Measurements from ENCODE around the gene ACOT2.
"Not testable (repeated sequence)": the region's sequence is repeated elsewhere in the genome, so short reads cannot be mapped to it uniquely, and the experiment has no call there.

The ACOT2 gene

DNA sequence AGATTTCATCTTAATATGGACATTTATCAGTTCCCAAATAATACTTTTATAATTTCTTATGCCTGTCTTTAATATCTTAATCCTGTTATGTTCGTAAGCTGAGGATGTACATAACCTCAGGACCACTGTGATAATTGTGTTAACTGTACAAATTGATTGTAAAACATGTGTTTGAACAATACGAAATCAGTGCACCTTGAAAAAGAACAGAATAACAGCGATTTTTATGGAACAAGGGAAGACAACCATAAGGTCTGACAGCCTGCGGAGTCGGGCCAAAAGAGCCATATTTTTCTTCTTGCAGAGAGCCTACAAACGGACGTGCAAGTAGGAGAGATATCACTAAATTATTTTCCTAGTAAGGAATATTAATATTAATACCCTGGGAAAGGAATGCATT is 6.8 kb upstream of the ACOT2 start:
- not testable (repeated sequence) for ATAC-seq, H3K4me3 Mint-ChIP-seq, H3K27ac Mint-ChIP-seq, DNase-seq, H3K27me3 Mint-ChIP-seq
- peaks cover 22% of the 10 kb centered on the region for H3K4me1 Mint-ChIP-seq
- peaks cover 7 to 16% of the 10 kb centered on the region in 2 donors for H3K9me3 Mint-ChIP-seq

DNA sequence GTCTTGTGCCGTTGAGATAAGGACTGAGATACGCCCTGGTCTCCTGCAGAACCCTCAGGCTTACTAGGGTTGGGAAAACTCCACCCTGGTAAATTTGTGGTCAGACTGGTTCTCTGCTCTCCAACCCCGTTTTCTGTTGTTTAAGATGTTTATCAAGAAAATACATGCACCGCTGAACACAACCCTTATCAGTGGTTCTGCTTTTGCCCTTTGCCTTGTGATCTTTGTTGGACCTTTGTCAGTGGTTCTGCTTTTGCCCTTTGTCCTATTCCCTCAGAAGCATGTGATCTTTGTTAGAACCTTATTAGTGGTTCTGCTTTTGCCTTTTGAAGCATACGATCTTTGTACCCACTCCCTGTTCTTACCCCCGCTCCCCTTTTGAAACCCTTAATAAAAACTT is 6.3 kb upstream of the ACOT2 start:
- peaks cover 27% of the 10 kb centered on the region for H3K4me1 Mint-ChIP-seq
- H3K9me3 Mint-ChIP-seq = peaks cover 7 to 16% of the 10 kb centered on the region in 2 donors
- H3K27ac Mint-ChIP-seq = peak overlapping the region in 1 of 2 donors; percentile 6
- H3K27me3 Mint-ChIP-seq, DNase-seq, ATAC-seq, H3K4me3 Mint-ChIP-seq: not testable (repeated sequence)

GRCh38 chr14:73566431-73566830 is 2.6 kb upstream of the ACOT2 start:
- H3K27me3 Mint-ChIP-seq, H3K27ac Mint-ChIP-seq, ATAC-seq, DNase-seq: not testable (repeated sequence)
- Mint-ChIP-seq H3K4me3 (peak overlapping the region in 1 of 2 donors; percentile 95), H3K4me1 (peaks cover 51% of the 10 kb centered on the region), H3K9me3 (peaks cover 7 to 16% of the 10 kb centered on the region in 2 donors)

GRCh38 chr14:73566935-73567334 is 2.1 kb upstream of the ACOT2 start:
- Mint-ChIP-seq H3K4me1 (peaks cover 52% of the 10 kb centered on the region), H3K4me3 (peak overlapping the region; percentile 93 to 95), H3K9me3 (peaks cover 7 to 11% of the 10 kb centered on the region in 2 donors)
- H3K27ac Mint-ChIP-seq, ATAC-seq, DNase-seq, H3K27me3 Mint-ChIP-seq: not testable (repeated sequence)

DNA sequence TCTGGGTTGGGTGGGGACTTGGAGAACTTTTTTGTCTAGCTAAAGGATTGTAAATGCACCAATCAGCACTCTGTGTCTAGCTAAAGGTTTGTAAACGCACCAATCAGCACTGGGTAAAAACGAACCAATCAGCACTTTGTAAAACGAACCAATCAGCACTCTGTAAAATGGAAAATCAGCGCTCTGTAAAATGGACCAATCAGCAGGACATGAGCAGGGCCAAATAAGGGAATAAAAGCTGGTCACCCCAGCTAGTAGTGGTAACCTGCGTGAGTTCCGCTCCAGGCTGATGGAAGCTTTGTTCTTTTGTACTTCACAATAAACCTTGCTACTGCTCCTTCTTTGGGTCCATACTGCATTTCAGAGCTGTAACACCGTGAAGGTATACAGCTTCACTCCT is 1.7 kb upstream of the ACOT2 start:
- DNase-seq (no peak), ATAC-seq (no peak)
- H3K27ac Mint-ChIP-seq = no peak overlapping the region
- H3K27me3 Mint-ChIP-seq = no peaks in the 10 kb centered on the region
- H3K9me3 Mint-ChIP-seq = peaks cover 7 to 8% of the 10 kb centered on the region in 2 donors
- peak overlapping the region; percentile 93 to 95 for H3K4me3 Mint-ChIP-seq
- H3K4me1 Mint-ChIP-seq = peaks cover 52% of the 10 kb centered on the region

- H3K27me3 Mint-ChIP-seq = no peaks in the 10 kb centered on the region
- peak overlapping the region; percentile 93 to 95 for H3K4me3 Mint-ChIP-seq
- peak overlapping the region; percentile 98 to 99 for H3K27ac Mint-ChIP-seq
- peaks cover 0 to under 1% of the 10 kb centered on the region in 2 donors for H3K9me3 Mint-ChIP-seq
- DNase-seq (no peak), ATAC-seq (no peak)
- peaks cover 52% of the 10 kb centered on the region for H3K4me1 Mint-ChIP-seq
Measured at GRCh38 chr14:73567951-73568885, 795 bp upstream of the ACOT2 start.

DNA sequence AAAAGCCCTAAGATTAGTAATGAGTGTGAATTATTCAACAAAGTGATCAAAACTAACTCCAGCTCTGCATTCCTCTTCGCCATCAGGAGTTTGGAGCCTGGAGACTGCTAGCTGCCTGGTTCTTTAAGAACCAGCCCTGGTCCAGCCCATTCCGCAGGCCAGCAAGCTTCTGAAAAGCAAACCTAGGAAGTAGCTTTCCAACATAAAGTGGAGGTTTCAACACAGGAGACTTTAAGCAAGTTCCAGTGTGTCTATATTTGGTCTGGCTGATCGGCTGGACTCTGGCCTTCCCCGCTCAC is 178 bp upstream of the ACOT2 start:
- Mint-ChIP-seq H3K4me1 (peaks cover 52% of the 10 kb centered on the region), H3K27ac (peak overlapping the region; percentile 98 to 99), H3K4me3 (peak overlapping the region; percentile 93 to 95)
- ATAC-seq, H3K27me3 Mint-ChIP-seq, DNase-seq, H3K9me3 Mint-ChIP-seq: not testable (repeated sequence)

GRCh38 chr14:73570913-73571312 is 1.9 kb downstream of the ACOT2 start:
- H3K27ac Mint-ChIP-seq, H3K27me3 Mint-ChIP-seq, H3K4me3 Mint-ChIP-seq, H3K9me3 Mint-ChIP-seq: not testable (repeated sequence)
- ATAC-seq (peak; percentile 65), DNase-seq (peak; percentile 71 to 74)
- H3K4me1 Mint-ChIP-seq = peaks cover 39% of the 10 kb centered on the region

- not testable (repeated sequence) for H3K9me3 Mint-ChIP-seq, H3K4me3 Mint-ChIP-seq
Measured at GRCh38 chr14:73573034-73573433, 4.0 kb downstream of the ACOT2 start.

GRCh38 chr14:73573740-73574139 is 4.7 kb downstream of the ACOT2 start:
- peaks cover 16% of the 10 kb centered on the region for H3K4me1 Mint-ChIP-seq
- H3K4me3 Mint-ChIP-seq, ATAC-seq, H3K9me3 Mint-ChIP-seq, DNase-seq, H3K27ac Mint-ChIP-seq, H3K27me3 Mint-ChIP-seq: not testable (repeated sequence)

More at GRCh38 chr14:73573034-73573433, 4.0 kb downstream of the ACOT2 start:
- not testable (repeated sequence) for H3K27ac Mint-ChIP-seq, DNase-seq, H3K27me3 Mint-ChIP-seq, ATAC-seq
- peaks cover 22% of the 10 kb centered on the region for H3K4me1 Mint-ChIP-seq

GRCh38 chr14:73574251-73574650 is 5.2 kb downstream of the ACOT2 start:
- not testable (repeated sequence) for H3K9me3 Mint-ChIP-seq, ATAC-seq, H3K4me3 Mint-ChIP-seq, H3K27ac Mint-ChIP-seq, DNase-seq, H3K27me3 Mint-ChIP-seq
- peaks cover 16% of the 10 kb centered on the region for H3K4me1 Mint-ChIP-seq

DNA sequence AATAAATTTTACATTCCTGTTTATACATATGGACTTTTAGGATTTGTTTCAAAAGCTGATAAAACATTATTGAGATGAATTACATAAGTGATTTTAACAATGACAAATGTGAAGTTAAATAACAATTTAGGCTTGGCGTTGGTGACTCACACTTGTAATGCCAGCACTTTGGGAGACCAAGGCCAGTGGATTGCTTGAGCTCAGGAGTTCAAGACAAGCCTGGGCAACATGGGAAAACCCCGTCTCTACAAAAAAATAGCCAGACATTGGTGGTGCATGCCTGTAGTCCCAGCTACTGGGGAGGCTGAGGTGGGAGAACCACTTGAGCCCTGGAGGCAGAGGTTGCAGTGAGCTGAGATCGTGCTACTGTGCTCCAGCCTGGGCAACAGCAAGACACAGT is 7.4 kb downstream of the ACOT2 start:
- no peak overlapping the region for H3K4me3 Mint-ChIP-seq
- no peak for DNase-seq
- no peak overlapping the region for H3K27ac Mint-ChIP-seq

GRCh38 chr14:73577214-73577613 is 8.2 kb downstream of the ACOT2 start:
- not testable (repeated sequence) for H3K27ac Mint-ChIP-seq, H3K4me3 Mint-ChIP-seq, H3K4me1 Mint-ChIP-seq, H3K27me3 Mint-ChIP-seq, ATAC-seq, H3K9me3 Mint-ChIP-seq, DNase-seq

More for the DNA sequence above, 7.4 kb downstream of the ACOT2 start:
- ATAC-seq = no peak
- Mint-ChIP-seq H3K4me1 (peaks cover 1% of the 10 kb centered on the region), H3K27me3 (no peaks in the 10 kb centered on the region), H3K9me3 (no peaks in the 10 kb centered on the region)

- H3K27me3 Mint-ChIP-seq, ATAC-seq, H3K4me3 Mint-ChIP-seq, H3K9me3 Mint-ChIP-seq, DNase-seq, H3K27ac Mint-ChIP-seq, H3K4me1 Mint-ChIP-seq: not testable (repeated sequence)
Measured at GRCh38 chr14:73582102-73582979, 13.3 kb downstream of the ACOT2 start.

GRCh38 chr14:73588695-73589094 is 19.7 kb downstream of the ACOT2 start:
- H3K9me3 Mint-ChIP-seq = no peaks in the 10 kb centered on the region
- peaks cover 13% of the 10 kb centered on the region for H3K4me1 Mint-ChIP-seq
- no peaks in the 10 kb centered on the region for H3K27me3 Mint-ChIP-seq
- H3K4me3 Mint-ChIP-seq = no peak overlapping the region
- DNase-seq = no peak
- H3K27ac Mint-ChIP-seq = no peak overlapping the region
- ATAC-seq = no peak

DNA sequence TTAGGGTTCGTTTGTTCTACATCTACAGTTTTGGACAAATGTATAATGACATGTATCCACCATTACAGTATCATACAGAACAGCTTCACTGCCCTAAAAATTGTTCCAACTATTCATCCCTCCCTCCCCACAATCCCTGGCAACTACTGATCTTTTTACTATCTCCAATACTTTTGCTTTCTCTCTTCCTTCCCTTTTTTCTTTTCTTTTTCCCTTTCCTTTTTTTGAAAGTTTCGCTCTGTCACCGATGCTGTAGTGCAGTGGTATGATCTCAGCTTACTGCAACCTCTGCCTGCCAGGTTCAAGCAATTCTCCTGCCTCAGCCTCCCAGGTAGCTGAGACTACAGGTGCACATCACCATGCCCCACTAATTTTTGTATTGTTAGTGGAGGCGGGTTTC is 20.1 kb downstream of the ACOT2 start:
- no peak for DNase-seq
- Mint-ChIP-seq H3K27ac (no peak overlapping the region), H3K9me3 (no peaks in the 10 kb centered on the region), H3K27me3 (no peaks in the 10 kb centered on the region), H3K4me1 (peaks cover 13% of the 10 kb centered on the region), H3K4me3 (no peak overlapping the region)
- ATAC-seq = no peak
